GM23338 (cell line): ENCODE measurements around the gene CTTN. TPM values are rescaled to one million over a fixed set of nuclear protein-coding genes. Genes with fewer than 3 reads are reported as not detected.

Experiments
- ATAC-seq: fragments of 200-7000 bp; cut with Tn5 transposase; 3 replicates; pipeline ENCODE4 v1.9.1; 2020
- DNase-seq: peaks from one replicate; pipeline ENCODE4 v3.0.0-alpha.2; 2015; ENCODE audit warnings: low spot score
- H2AFZ ChIP-seq: fragments of 200-600 bp; sonication (generic); 2 replicates; pipeline ENCODE4 v1.8.0; 2016; ENCODE audit warnings: antibody characterized with exemption, mild to moderate bottlenecking, moderate library complexity
- H3F3A ChIP-seq: fragments of 200-600 bp; sonication (generic); replicated peaks from 2 replicates; pipeline ENCODE4 v1.8.0; 2017; ENCODE audit warnings: antibody characterized with exemption, mixed run types, low read depth
- H3K27ac ChIP-seq: fragments of 200-600 bp; sonication (generic); 2 replicates; pipeline ENCODE4 v1.6.1; 2016; ENCODE audit warnings: low read depth
- H3K27me3 ChIP-seq: fragments of 200-600 bp; sonication (generic); 2 replicates; pipeline ENCODE4 v1.8.0; 2016; ENCODE audit warnings: mild to moderate bottlenecking, mixed run types, moderate library complexity; ENCODE audit not compliant: insufficient read depth
- H3K36me3 ChIP-seq: fragments of 200-600 bp; sonication (generic); 2 replicates; pipeline ENCODE4 v1.8.0; 2016; ENCODE audit warnings: mild to moderate bottlenecking; ENCODE audit not compliant: insufficient read depth
- H3K4me1 ChIP-seq: fragments of 200-600 bp; sonication (generic); 2 replicates; pipeline ENCODE4 v1.8.0; 2016; ENCODE audit warnings: mild to moderate bottlenecking, moderate library complexity; ENCODE audit not compliant: insufficient read depth
- H3K4me2 ChIP-seq: fragments of 200-600 bp; sonication (generic); 2 replicates; pipeline ENCODE4 v1.7.1; 2017; ENCODE audit warnings: mixed run types
- H3K4me3 ChIP-seq: fragments of 200-600 bp; sonication (generic); 2 replicates; pipeline ENCODE4 v1.6.1; 2016; ENCODE audit warnings: mixed run types
- H3K79me2 ChIP-seq: fragments of 200-600 bp; sonication (generic); replicated peaks from 2 replicates; pipeline ENCODE4 v1.8.0; 2017; ENCODE audit warnings: mild to moderate bottlenecking; ENCODE audit not compliant: insufficient read depth
- H3K9me2 ChIP-seq: fragments of 200-600 bp; sonication (generic); 2 replicates; pipeline ENCODE4 v1.8.0; 2017; ENCODE audit not compliant: insufficient read depth
- H4K20me1 ChIP-seq: fragments of 200-600 bp; sonication (generic); replicated peaks from 2 replicates; pipeline ENCODE4 v1.8.0; 2017; ENCODE audit warnings: mild to moderate bottlenecking; ENCODE audit not compliant: insufficient read depth
- H3K27ac Mint-ChIP-seq: 2 replicates; pipeline ENCODE4 v1.8.0; 2020; ENCODE audit warnings: inconsistent platforms, mild to moderate bottlenecking, moderate library complexity, mixed read lengths
- H3K27me3 Mint-ChIP-seq: 3 replicates; pipeline ENCODE4 v1.8.0; 2022; ENCODE audit warnings: low read depth, mild to moderate bottlenecking, moderate library complexity, mixed read lengths, inconsistent platforms; ENCODE audit not compliant: insufficient read depth, poor library complexity
- H3K36me3 Mint-ChIP-seq: 3 replicates; pipeline ENCODE4 v1.8.0; 2021; ENCODE audit warnings: low read depth, mild to moderate bottlenecking, inconsistent platforms, moderate library complexity, mixed read lengths
- H3K4me1 Mint-ChIP-seq: 3 replicates; pipeline ENCODE4 v1.8.0; 2020; ENCODE audit warnings: mild to moderate bottlenecking, inconsistent platforms, mixed read lengths
- H3K4me3 Mint-ChIP-seq: 3 replicates; pipeline ENCODE4 v1.8.0; 2021; ENCODE audit warnings: moderate library complexity, mild to moderate bottlenecking, inconsistent platforms, mixed read lengths
- H3K9me3 Mint-ChIP-seq: 3 replicates; pipeline ENCODE4 v1.8.0; 2020; ENCODE audit warnings: moderate library complexity, mild to moderate bottlenecking, inconsistent platforms, mixed read lengths
- CREB1 ChIP-seq: fragments of 250-450 bp; sonication (Bioruptor Pico); IDR thresholded peaks from 2 replicates; pipeline ENCODE4 v1.5.0; 2020; ENCODE audit warnings: low read depth, mild to moderate bottlenecking, moderate library complexity
- CTCF ChIP-seq, 2 experiments: fragments of 200-600 bp in 1 of 2; sonication (generic) in 1 of 2; conservative IDR thresholded peaks; 2 replicates each; pipeline versions ENCODE4 v1.5.1 to v1.6.1; 2016 to 2017; ENCODE audit warnings: antibody characterized with exemption in 2 of 2, low read depth in 2 of 2, mild to moderate bottlenecking in 2 of 2, moderate library complexity in 1 of 2
- ETS1 ChIP-seq: IDR thresholded peaks from 2 replicates; pipeline ENCODE4 v1.6.1; 2016; ENCODE audit warnings: antibody characterized with exemption
- EZH2 ChIP-seq: fragments of 200-600 bp; sonication (generic); IDR thresholded peaks from one replicate; pipeline ENCODE4 v1.8.0; 2017; ENCODE audit warnings: antibody characterized with exemption, mild to moderate bottlenecking, low read depth; ENCODE audit not compliant: unreplicated experiment
- EZH2phosphoT487 ChIP-seq: fragments of 200-600 bp; sonication (generic); IDR thresholded peaks from one replicate; pipeline ENCODE4 v1.8.1; 2018; ENCODE audit warnings: antibody characterized with exemption; ENCODE audit not compliant: unreplicated experiment
- JUNB ChIP-seq: IDR thresholded peaks from one replicate; pipeline ENCODE4 v1.6.1; 2016; ENCODE audit warnings: antibody characterized with exemption; ENCODE audit not compliant: unreplicated experiment
- NANOG ChIP-seq: IDR thresholded peaks from 2 replicates; pipeline ENCODE4 v1.6.1; 2016; ENCODE audit warnings: antibody characterized with exemption, borderline replicate concordance
- POLR2AphosphoS5 ChIP-seq: IDR thresholded peaks from 2 replicates; pipeline ENCODE4 v1.6.1; 2016; ENCODE audit warnings: antibody characterized with exemption, low read depth
- REST ChIP-seq: IDR thresholded peaks from one replicate; pipeline ENCODE4 v1.6.1; 2018; ENCODE audit warnings: antibody characterized with exemption; ENCODE audit not compliant: unreplicated experiment
- STAT1 ChIP-seq: IDR thresholded peaks from one replicate; pipeline ENCODE4 v1.6.1; 2016; ENCODE audit warnings: antibody characterized with exemption; ENCODE audit not compliant: unreplicated experiment
- ZNF114 ChIP-seq: fragments of 250-450 bp; sonication (Bioruptor Pico); IDR thresholded peaks from 2 replicates; pipeline ENCODE4 v1.5.0; 2020; ENCODE audit warnings: mild to moderate bottlenecking, moderate library complexity
- ZNF331 ChIP-seq: fragments of 250-450 bp; sonication (Bioruptor Pico); IDR thresholded peaks from 2 replicates; pipeline ENCODE4 v1.5.0; 2020; ENCODE audit warnings: low read depth, mild to moderate bottlenecking, moderate library complexity
- ZNF462 ChIP-seq: fragments of 250-450 bp; sonication (Bioruptor Pico); IDR thresholded peaks from 2 replicates; pipeline ENCODE4 v1.5.0; 2020; ENCODE audit warnings: mild to moderate bottlenecking, moderate library complexity
- polyA plus RNA-seq: library from polyadenylated mRNA; unstranded; fragments of >200 nt; fragmentation: Nextera tagmentation; extraction: Ambion mirVana; gene quantifications from 2 replicates; pipeline ENCODE4 v1.2.1, GENCODE V29; 2016
- total RNA-seq: library from RNA; depleted of rRNA; stranded (reverse); fragments of >200 nt; shearing (Covaris generic); gene quantifications from 2 replicates; pipeline ENCODE4 v1.2.3, GENCODE V29; 2014

CTTN gene
- total and polyA plus RNA-seq, 2 experiments from 2014 or later = 163 to 343 TPM

GRCh38 chr11:70472240-70472639 lies 73.9 kb downstream of the CTTN start:
- no peak overlapping the region for H2AFZ ChIP-seq
- no peak overlapping the region for H3K27ac Mint-ChIP-seq
- no peak overlapping the region for H3K4me3 Mint-ChIP-seq
- H3K9me2 ChIP-seq = no peaks in the 10 kb centered on the region
- H3K9me3 Mint-ChIP-seq = no peaks in the 10 kb centered on the region; the same call in 1 of the 3 replicates
- no peaks in the 10 kb centered on the region for H3K36me3 ChIP-seq
- H3K4me1 Mint-ChIP-seq = peaks cover 28% of the 10 kb centered on the region
- H3K27me3 Mint-ChIP-seq = peaks cover 10% of the 10 kb centered on the region
- H3K27ac ChIP-seq = no peak overlapping the region
- DNase-seq = no peak
- no peaks in the 10 kb centered on the region for H3K4me1 ChIP-seq
- H3F3A ChIP-seq = no peaks in the 10 kb centered on the region
- H3K79me2 ChIP-seq = no peaks in the 10 kb centered on the region
- no peaks in the 10 kb centered on the region for H3K27me3 ChIP-seq
- H3K4me3 ChIP-seq = no peak overlapping the region
- ATAC-seq = no peak
- peaks cover 20% of the 10 kb centered on the region for H3K36me3 Mint-ChIP-seq
- no peak overlapping the region for H3K4me2 ChIP-seq
- no peaks in the 10 kb centered on the region for H4K20me1 ChIP-seq
- no peak for TF ChIP-seq EZH2phosphoT487
- no peak for TF ChIP-seq REST
- TF ChIP-seq POLR2AphosphoS5 = no peak
- no peak for TF ChIP-seq NANOG
- TF ChIP-seq ZNF114 (CRISPR knock-in tag) = no peak
- no peak for TF ChIP-seq ZNF462 (CRISPR knock-in tag)
- no peak for TF ChIP-seq STAT1
- TF ChIP-seq ZNF331 (CRISPR knock-in tag) = no peak
- no peak for TF ChIP-seq CREB1 (CRISPR knock-in tag)
- TF ChIP-seq JUNB = no peak
- TF ChIP-seq ETS1 = no peak
- TF ChIP-seq EZH2 = no peak
- TF ChIP-seq CTCF (conservative IDR thresholded peaks at IDR 0.05; ENCODE audit: low read depth in 2 of 2) = no peak
